ENCODE measurements around the gene PCDHGA11.
A peak's percentile ranks its signal among the peaks of the same experiment; 100 is the strongest.
"Not testable (repeated sequence)": the region's sequence is repeated elsewhere in the genome, so short reads cannot be mapped to it uniquely, and the experiment has no call there.

The PCDHGA11 gene

DNA sequence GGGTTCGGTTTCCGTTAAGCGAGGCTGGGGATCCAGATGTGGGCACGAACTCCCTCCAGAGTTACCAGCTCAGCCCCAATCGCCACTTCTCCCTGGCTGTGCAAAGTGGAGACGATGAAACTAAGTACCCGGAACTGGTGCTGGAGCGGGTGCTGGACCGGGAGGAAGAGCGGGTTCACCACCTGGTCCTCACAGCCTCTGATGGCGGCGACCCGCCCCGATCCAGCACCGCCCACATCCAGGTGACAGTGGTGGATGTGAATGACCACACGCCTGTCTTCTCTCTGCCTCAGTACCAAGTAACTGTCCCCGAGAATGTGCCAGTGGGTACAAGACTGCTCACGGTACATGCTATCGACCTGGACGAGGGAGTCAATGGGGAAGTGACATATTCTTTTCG lies 37.5 kb upstream of the PCDHGA11 start:
- no peak for TF ChIP-seq CTCF (IDR thresholded peaks at IDR 0.05; ENCODE audit: extremely low read depth, missing control alignments)
- DNase-seq (ENCODE audit: low spot score) = no peak

GRCh38 chr5:141384471-141385267 lies 36.2 kb upstream of the PCDHGA11 start:
- TF ChIP-seq CTCF (IDR thresholded peaks at IDR 0.05; ENCODE audit: extremely low read depth, missing control alignments) = no peak
- no peak for DNase-seq (ENCODE audit: low spot score)

DNA sequence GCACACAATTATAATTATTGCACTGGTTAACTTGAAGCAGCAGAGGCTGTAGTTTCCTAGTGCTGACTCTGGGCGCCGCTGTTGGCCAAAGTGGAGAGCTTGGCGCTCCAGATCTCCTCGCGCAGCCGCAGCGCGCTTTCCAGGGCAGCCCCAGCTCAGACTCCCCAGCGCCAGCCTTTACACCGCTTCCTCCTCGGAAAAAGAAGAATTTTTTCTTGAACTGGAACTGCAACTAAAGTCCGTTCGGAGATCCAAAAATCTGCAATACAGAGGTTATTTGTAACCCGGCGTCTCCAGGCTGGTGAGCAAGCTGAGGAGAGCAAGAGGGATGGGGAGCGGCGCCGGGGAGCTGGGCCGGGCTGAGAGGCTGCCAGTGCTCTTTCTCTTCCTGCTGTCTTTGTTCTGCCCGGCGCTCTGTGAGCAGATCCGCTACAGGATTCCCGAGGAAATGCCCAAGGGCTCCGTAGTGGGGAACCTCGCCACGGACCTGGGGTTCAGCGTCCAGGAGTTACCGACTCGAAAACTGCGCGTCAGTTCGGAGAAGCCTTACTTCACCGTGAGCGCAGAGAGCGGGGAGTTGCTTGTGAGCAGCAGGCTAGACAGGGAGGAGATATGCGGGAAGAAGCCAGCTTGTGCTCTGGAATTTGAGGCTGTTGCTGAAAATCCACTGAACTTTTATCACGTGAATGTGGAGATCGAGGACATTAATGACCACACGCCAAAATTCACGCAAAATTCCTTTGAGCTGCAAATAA lies 33.1 kb upstream of the PCDHGA11 start, which contains the start of gene PCDHGB4:
TSS of gene PCDHGB4 (plus strand) at position 142 of the 755 bp plus-strand sequence. CDS start at position 329, 187 bp downstream.
- DNase-seq (ENCODE audit: low spot score) = not testable (repeated sequence)
- TF ChIP-seq CTCF (IDR thresholded peaks at IDR 0.05; ENCODE audit: extremely low read depth, missing control alignments) = peak; percentile 47

GRCh38 chr5:141388661-141389060 lies 32.2 kb upstream of the PCDHGA11 start:
- no peak for TF ChIP-seq CTCF (IDR thresholded peaks at IDR 0.05; ENCODE audit: extremely low read depth, missing control alignments)
- no peak for DNase-seq (ENCODE audit: low spot score)

DNA sequence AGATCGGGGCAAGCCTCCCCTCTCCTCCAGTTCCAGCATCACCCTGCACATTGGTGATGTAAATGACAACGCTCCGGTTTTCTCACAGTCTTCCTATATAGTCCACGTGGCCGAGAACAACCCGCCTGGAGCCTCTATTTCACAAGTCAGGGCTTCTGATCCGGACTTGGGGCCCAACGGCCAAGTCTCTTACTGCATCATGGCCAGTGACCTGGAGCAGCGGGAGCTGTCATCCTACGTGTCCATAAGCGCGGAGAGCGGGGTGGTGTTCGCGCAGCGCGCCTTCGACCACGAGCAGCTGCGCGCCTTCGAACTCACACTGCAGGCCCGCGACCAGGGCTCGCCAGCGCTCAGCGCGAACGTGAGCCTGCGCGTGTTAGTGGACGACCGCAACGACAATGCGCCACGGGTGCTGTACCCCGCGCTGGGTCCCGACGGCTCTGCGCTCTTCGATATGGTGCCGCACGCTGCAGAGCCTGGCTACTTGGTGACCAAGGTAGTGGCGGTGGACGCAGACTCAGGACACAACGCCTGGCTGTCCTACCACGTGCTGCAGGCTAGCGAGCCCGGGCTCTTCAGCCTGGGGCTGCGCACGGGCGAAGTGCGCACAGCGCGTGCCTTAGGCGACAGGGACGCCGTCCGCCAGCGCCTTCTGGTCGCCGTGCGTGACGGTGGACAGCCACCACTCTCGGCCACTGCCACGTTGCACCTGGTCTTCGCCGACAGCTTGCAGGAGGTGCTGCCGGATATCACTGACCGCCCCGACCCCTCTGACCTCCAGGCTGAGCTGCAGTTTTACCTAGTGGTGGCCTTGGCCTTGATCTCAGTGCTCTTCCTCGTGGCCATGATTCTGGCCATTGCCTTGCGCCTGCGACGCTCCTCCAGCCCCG lies 31.5 kb upstream of the PCDHGA11 start:
- DNase-seq (ENCODE audit: low spot score) = no peak
- no peak for TF ChIP-seq CTCF (IDR thresholded peaks at IDR 0.05; ENCODE audit: extremely low read depth, missing control alignments)

- no peak for TF ChIP-seq CTCF (IDR thresholded peaks at IDR 0.05; ENCODE audit: extremely low read depth, missing control alignments)
- no peak for DNase-seq (ENCODE audit: low spot score)
Measured at GRCh38 chr5:141392429-141393198, 28.2 kb upstream of the PCDHGA11 start, which contains the start of gene PCDHGA8. TSS of gene PCDHGA8 (plus strand) at chr5:141392633. CDS start at chr5:141392814, 181 bp downstream.
